ENCODE measurements around the gene CHURC1. TPM values are rescaled to one million over a fixed set of nuclear protein-coding genes. Genes with fewer than 3 reads are reported as not detected.

Gene CHURC1
- total and polyA plus RNA-seq, 2 of the 4 experiments (the other 2 are of a cell fraction), result 38.0 to 69.5 TPM

- no peak overlapping the region for H2AK9ac ChIP-seq (replicated peaks; ENCODE audit: low read depth, low read length, poor library complexity)
- no peak overlapping the region for H3K4ac ChIP-seq (ENCODE audit: low read depth, low read length)
- TF ChIP-seq, protein P1, sequence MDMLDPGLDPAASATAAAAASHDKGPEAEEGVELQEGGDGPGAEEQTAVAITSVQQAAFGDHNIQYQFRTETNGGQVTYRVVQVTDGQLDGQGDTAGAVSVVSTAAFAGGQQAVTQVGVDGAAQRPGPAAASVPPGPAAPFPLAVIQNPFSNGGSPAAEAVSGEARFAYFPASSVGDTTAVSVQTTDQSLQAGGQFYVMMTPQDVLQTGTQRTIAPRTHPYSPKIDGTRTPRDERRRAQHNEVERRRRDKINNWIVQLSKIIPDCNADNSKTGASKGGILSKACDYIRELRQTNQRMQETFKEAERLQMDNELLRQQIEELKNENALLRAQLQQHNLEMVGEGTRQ (IDR thresholded peaks at IDR 0.05; ENCODE audit: low read depth, low read length), result no peak
- TF ChIP-seq CTCF (conservative IDR thresholded peaks at IDR 0.05; ENCODE audit: low read depth, low read length) (no peak), CHD1 (IDR thresholded peaks at IDR 0.05; ENCODE audit: low read depth, low read length) (no peak), RAD21 (IDR thresholded peaks at IDR 0.05; ENCODE audit: low read length) (no peak), MAZ (IDR thresholded peaks at IDR 0.05; ENCODE audit: borderline replicate concordance, low read depth, low read length) (no peak), RFX5 (IDR thresholded peaks at IDR 0.05; ENCODE audit: low read depth, low read length) (no peak), MXI1 (IDR thresholded peaks at IDR 0.05; ENCODE audit: borderline replicate concordance, low read depth, low read length) (no peak), NFE2L2 (IDR thresholded peaks at IDR 0.05; ENCODE audit: low read depth, low read length) (no peak), SMC3 (IDR thresholded peaks at IDR 0.05; ENCODE audit: low read depth, low read length) (no peak), CEBPB (IDR thresholded peaks at IDR 0.05; ENCODE audit: low read depth, low read length) (no peak), BHLHE40 (IDR thresholded peaks at IDR 0.05; ENCODE audit: low read depth, low read length) (no peak), FOS (IDR thresholded peaks at IDR 0.05; ENCODE audit: low read depth, low read length) (no peak)
- WGBS, 2 experiments (ENCODE audit: extremely low coverage in 2 of 2, insufficient read length in 1 of 2), result no CpG with 5 or more reads among the region's 8 CpGs
- no peaks in the 10 kb centered on the region for H3K9me3 ChIP-seq (ENCODE audit: control insufficient read depth, insufficient read depth, low read length)
- H3K4me1 ChIP-seq (ENCODE audit: control insufficient read depth, insufficient read depth, low read length), result peaks cover 8% of the 10 kb centered on the region
- no peak overlapping the region for H2BK120ac ChIP-seq (ENCODE audit: low read depth, low read length)
- no peak overlapping the region for H4K91ac ChIP-seq (ENCODE audit: insufficient read depth, low read depth, low read length)
- ChIA-PET POLR2A (ENCODE audit: unreplicated experiment) (no interaction called here), CTCF (interaction anchor here (1.3 kb wide), 1 partner anchor 45 kb away, joined by 5 read pairs; no protein-coding TSS in a partner anchor)
- H2BK5ac ChIP-seq (ENCODE audit: low read depth, low read length, poor library complexity, severe bottlenecking), result no peak overlapping the region
- no peak for ATAC-seq (ENCODE audit: low read depth)
- in situ Hi-C loops (cut with MboI; ENCODE audit: low sequenced_read_pairs) (no loop called here), intact Hi-C loops (cut with micrococcal nuclease) (no loop called here), dilution Hi-C loops (cut with HindIII; ENCODE audit: low sequenced_read_pairs, unreplicated experiment) (no loop called here)
- H3K18ac ChIP-seq (ENCODE audit: low read depth, low read length), result no peak overlapping the region
- no peak overlapping the region for H2BK15ac ChIP-seq (ENCODE audit: low read depth, low read length)
- no peak overlapping the region for H3K23ac ChIP-seq (ENCODE audit: low read depth, low read length)
- H3K27ac ChIP-seq (ENCODE audit: insufficient read depth, low read length), result no peak overlapping the region
- no peaks in the 10 kb centered on the region for H4K20me1 ChIP-seq (ENCODE audit: insufficient read depth, low read length)
- no peak overlapping the region for H2AFZ ChIP-seq (replicated peaks; ENCODE audit: low read length, poor library complexity)
- H3K56ac ChIP-seq (ENCODE audit: extremely low read depth, insufficient read depth, low read length), result no peak overlapping the region
- H3K4me3 ChIP-seq (ENCODE audit: insufficient read depth, low read depth, low read length), result no peak overlapping the region
- no peak overlapping the region for H3K4me2 ChIP-seq (ENCODE audit: low read depth, low read length)
- BruUV-seq (replicated peaks), result no TSS peak
- no peak overlapping the region for H2BK20ac ChIP-seq (ENCODE audit: low read depth, low read length)
- H3K9ac ChIP-seq (ENCODE audit: low read depth, low read length), result no peak overlapping the region
- no peak for DNase-seq
- H4K5ac ChIP-seq (ENCODE audit: low read depth, low read length), result no peak overlapping the region
- no peaks in the 10 kb centered on the region for H3K9me1 ChIP-seq (ENCODE audit: insufficient read depth, low read length)
- no peak overlapping the region for H3K14ac ChIP-seq (replicated peaks; ENCODE audit: low read depth, low read length)
- H2AK5ac ChIP-seq (ENCODE audit: low read depth, low read length), result no peak overlapping the region
- no peaks in the 10 kb centered on the region for H3K36me3 ChIP-seq (ENCODE audit: control insufficient read depth, insufficient read depth, low read length)
- H3K27me3 ChIP-seq (ENCODE audit: control insufficient read depth, insufficient read depth, low read length), result peaks cover 11% of the 10 kb centered on the region; the same call in 1 of the 2 replicates
- no peaks in the 10 kb centered on the region; a peak in 2 of 4 replicates for H3K79me1 ChIP-seq (ENCODE audit: low read depth in 1 of 2, low read length in 2 of 2)
- H4K8ac ChIP-seq (ENCODE audit: low read depth in 2 of 2, low read length in 2 of 2), result no peak overlapping the region
These were observed 60.3 kb downstream of the CHURC1 start for GRCh38 chr14:64974563-64974962.
